ENCODE results near the gene NDUFV3. TPM values are rescaled to one million over a fixed set of nuclear protein-coding genes. Genes with fewer than 3 reads are reported as not detected.
A peak's percentile ranks its signal among the peaks of the same experiment; 100 is the strongest.
"Not testable (repeated sequence)": the region's sequence is repeated elsewhere in the genome, so short reads cannot be mapped to it uniquely, and the experiment has no call there.

NDUFV3 gene
- total RNA-seq, 4 donors from 2014 or later: 96.4 to 109 (median 97.7) TPM

DNA sequence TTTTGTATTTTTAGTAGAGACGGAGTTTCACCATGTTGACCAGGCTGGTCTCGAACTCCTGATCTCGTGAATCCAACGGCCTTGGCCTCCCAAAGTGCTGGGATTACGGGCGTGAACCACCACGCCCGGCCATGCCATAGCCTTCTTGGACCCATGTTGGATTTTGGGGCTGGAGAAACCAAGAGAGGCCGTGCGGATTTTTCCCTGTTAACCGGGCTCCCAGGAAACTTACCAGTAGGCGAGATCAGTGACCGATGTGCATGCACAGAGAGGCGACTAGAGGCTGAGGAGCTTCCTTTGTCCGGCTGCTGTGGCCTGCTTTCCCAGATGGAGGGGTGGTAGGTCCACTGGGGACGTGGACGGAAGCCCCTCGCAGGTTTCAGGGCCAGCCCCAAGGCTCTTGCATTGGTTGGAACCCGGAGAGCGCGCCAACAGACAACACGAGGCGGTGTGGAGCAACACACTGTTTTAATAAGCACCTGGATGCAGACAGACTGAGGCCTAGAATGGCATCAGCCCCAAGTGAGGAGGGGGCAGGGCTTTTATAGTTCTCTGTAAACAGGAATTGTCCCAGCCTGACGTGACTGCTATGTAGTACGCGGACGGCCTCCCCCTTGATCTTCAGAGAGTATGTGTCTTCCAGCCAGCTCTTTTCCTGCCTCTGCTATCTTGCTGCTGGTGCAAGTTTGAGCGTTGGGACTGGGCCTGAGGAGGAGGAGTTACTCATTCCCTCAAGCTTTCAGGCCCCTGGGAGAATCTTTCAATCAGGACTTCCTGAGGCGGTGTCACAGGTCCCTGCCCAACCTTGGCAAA is 32.2 kb downstream of the NDUFV3 start, which contains the start of gene ERVH48-1:
Gene ERVH48-1 (minus strand): TSS at position 517 of the 813 bp plus-strand sequence. CDS start 6,624 bp downstream, outside the sequence.
- Histone ChIP-seq H3K4me1 (peaks cover 5 to 8% of the 10 kb centered on the region in 2 donors), H3K4me3 (no peak within 1 kb of the TSS), H3K36me3 (no peaks in the 10 kb centered on the region), H3K9me3 (no peaks in the 10 kb centered on the region), H3K27ac (no peak within 1 kb of the TSS), H3K27me3 (no peaks in the 10 kb centered on the region)
- DNase-seq (peak in 1 of 2 donors; percentile 8), ATAC-seq (no peak)
- in situ Hi-C loops (cut with MboI; ENCODE audit: low sequenced_read_pairs in 4 of 4) (no loop called here), intact Hi-C loops (cut with DNase I; ENCODE audit: low total_unique reads) (no loop called here)
- TF ChIP-seq POLR2A (IDR thresholded peaks at IDR 0.05): no peak
- TF ChIP-seq, protein P1, sequence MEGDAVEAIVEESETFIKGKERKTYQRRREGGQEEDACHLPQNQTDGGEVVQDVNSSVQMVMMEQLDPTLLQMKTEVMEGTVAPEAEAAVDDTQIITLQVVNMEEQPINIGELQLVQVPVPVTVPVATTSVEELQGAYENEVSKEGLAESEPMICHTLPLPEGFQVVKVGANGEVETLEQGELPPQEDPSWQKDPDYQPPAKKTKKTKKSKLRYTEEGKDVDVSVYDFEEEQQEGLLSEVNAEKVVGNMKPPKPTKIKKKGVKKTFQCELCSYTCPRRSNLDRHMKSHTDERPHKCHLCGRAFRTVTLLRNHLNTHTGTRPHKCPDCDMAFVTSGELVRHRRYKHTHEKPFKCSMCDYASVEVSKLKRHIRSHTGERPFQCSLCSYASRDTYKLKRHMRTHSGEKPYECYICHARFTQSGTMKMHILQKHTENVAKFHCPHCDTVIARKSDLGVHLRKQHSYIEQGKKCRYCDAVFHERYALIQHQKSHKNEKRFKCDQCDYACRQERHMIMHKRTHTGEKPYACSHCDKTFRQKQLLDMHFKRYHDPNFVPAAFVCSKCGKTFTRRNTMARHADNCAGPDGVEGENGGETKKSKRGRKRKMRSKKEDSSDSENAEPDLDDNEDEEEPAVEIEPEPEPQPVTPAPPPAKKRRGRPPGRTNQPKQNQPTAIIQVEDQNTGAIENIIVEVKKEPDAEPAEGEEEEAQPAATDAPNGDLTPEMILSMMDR (IDR thresholded peaks at IDR 0.05 in 4 of 5, conservative IDR thresholded peaks at IDR 0.05 in 1 of 5): no peak

DNA sequence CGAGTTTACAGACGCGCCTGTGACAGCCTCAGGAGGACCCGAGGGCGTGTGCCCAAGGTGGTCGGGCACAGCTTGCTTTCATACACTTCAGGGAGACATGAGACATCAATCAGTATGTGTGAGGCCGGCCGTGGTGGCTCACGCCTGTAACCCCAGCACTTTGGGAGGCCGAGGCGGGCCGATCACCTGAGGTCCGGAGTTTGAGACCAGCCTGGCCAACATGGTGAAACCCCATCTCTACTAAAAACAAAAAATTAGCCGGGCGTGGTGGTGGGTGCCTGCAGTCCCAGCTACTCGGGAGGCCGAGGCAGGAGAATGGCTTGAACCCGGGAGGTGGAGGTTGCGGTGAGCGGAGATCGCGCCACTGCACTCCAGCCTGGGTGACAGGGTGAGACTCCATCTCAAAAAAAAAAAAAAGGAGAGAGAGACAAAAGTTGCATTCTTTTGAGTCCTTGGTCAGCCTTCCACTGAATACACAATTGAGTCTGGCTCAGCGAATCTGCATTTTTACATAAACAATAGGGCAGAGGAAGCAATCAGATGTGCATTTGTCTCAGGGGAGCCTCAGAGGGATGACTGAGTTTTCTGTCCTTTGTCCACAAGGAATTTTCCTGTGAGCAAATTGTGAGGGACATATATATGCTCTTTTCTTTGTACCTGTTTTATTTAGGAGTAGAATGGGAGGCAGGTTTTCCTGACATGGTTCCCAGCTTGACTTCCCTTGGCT is 34.5 kb downstream of the NDUFV3 start:
- intact Hi-C loops (cut with DNase I; ENCODE audit: low total_unique reads); H3K27ac ChIP-seq; H3K36me3 ChIP-seq; H3K27me3 ChIP-seq; H3K9me3 ChIP-seq; H3K4me1 ChIP-seq; in situ Hi-C loops (cut with MboI; ENCODE audit: low sequenced_read_pairs in 4 of 4); ATAC-seq; H3K4me3 ChIP-seq: not testable (repeated sequence)
- peak in 1 of 2 donors; percentile 8 for DNase-seq

DNA sequence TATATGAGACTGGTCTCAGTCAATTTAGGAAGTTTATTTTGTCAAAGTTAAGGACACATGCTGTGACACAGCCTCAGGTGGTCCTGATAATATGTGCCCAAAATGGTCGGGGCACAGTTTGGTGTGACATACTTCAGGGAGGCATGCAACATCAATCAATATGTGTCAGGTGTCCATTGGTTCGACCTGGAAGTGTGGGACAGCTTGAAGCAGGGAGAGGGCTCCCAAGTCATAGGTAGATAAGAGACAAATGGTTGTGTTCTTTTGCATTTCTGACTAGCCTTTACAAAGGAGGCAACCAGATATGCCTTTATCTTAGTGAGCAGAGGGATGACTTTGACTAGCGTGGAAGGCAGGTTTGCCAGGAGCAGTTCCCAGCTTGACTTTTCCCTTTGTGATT is 36.9 kb downstream of the NDUFV3 start:
- TF ChIP-seq, protein P1 (IDR thresholded peaks at IDR 0.05 in 4 of 5, conservative IDR thresholded peaks at IDR 0.05 in 1 of 5): no peak
- no peak for TF ChIP-seq POLR2A (IDR thresholded peaks at IDR 0.05)
- Histone ChIP-seq H3K4me1 (no peaks in the 10 kb centered on the region), H3K36me3 (no peaks in the 10 kb centered on the region), H3K9me3 (no peaks in the 10 kb centered on the region), H3K27me3 (no peaks in the 10 kb centered on the region), H3K27ac (no peak overlapping the region), H3K4me3 (no peak overlapping the region)
- DNase-seq (no peak), ATAC-seq (no peak)
- intact Hi-C loops (cut with DNase I; ENCODE audit: low total_unique reads): no loop called here
- in situ Hi-C loops (cut with MboI; ENCODE audit: low sequenced_read_pairs in 4 of 4): no loop called here

DNA sequence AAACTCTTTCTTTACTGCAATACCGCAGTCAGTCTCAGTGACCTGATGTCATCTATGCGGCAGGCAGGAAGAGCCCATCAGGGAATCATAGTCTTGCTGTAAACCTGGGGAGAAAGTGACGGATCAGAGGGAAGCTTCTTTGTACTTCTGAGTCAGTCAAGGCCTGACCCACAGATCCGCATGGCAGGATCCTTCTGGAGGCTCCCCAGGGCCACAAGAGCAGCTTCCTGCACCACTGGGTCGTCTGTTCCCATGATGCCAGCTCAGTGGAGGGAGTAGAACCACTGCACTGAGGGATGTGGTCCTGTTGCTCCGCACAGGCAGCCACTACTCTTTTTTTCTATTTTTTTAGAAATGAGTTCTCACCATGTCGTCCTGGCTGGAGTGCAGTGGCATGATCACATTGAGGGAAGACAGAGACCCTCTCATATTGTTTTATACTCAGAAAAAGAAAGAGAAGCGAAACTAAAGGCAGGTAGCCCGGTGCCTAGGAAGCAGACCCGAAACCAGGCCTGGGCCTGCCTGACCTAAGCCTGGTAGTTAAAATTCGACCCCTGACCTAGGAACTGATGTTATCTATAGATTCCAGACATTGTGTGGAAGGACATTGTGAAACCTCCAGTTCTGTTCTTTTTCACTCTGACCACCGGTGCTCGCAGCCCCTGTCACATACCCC is 38.6 kb downstream of the NDUFV3 start:
- no peaks in the 10 kb centered on the region for H3K9me3 ChIP-seq
- in situ Hi-C loops (cut with MboI; ENCODE audit: low sequenced_read_pairs in 4 of 4) (no loop called here), intact Hi-C loops (cut with DNase I; ENCODE audit: low total_unique reads) (no loop called here)
- TF ChIP-seq, protein P1 (IDR thresholded peaks at IDR 0.05 in 4 of 5, conservative IDR thresholded peaks at IDR 0.05 in 1 of 5): no peak
- TF ChIP-seq POLR2A (IDR thresholded peaks at IDR 0.05): no peak
- H3K27me3 ChIP-seq: no peaks in the 10 kb centered on the region
- H3K4me1 ChIP-seq: no peaks in the 10 kb centered on the region
- H3K27ac ChIP-seq: no peak overlapping the region
- H3K4me3 ChIP-seq: no peak overlapping the region
- no peaks in the 10 kb centered on the region for H3K36me3 ChIP-seq
- ATAC-seq (no peak), DNase-seq (no peak)

DNA sequence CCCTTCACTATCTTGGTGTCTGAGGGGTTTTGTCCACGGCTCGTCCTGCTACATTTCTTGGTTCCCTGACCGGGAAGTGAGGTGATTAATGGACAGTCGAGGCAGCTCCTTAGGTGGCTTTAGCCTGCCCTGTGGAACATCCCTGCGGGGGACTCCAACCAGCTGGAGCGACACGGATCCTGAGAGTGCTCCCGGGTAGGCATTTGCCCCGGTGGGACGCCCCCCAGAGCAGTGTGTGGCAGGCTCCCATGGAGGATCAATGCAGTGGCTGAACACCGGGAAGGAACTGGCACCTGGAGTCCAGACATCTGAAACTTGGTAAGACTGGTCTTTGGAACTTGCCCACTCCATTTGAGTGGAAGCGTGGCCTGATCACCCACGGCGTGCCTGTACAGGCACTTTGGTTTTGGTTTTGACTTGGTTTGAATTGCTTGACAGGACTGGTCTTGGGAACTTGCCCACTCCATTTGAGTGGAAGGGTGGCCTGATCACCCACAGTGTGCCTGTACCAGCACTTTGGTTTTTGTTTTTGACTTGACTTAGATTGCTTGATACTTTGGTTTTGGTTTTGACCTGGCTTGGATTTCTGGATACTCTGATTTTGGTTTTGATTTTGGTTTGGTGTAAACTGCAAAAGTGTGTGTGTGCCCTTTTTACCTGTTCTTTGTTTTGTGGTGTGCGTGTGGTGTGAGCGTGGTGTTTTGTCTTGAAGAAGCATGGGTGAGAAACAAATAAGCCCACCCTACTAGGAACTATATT is 39.4 kb downstream of the NDUFV3 start:
- H3K27me3 ChIP-seq; intact Hi-C loops (cut with DNase I; ENCODE audit: low total_unique reads); in situ Hi-C loops (cut with MboI; ENCODE audit: low sequenced_read_pairs in 4 of 4); H3K4me3 ChIP-seq; H3K4me1 ChIP-seq; H3K36me3 ChIP-seq; H3K9me3 ChIP-seq; H3K27ac ChIP-seq; ATAC-seq: not testable (repeated sequence)
- DNase-seq: peak in 1 of 2 donors; percentile 5

DNA sequence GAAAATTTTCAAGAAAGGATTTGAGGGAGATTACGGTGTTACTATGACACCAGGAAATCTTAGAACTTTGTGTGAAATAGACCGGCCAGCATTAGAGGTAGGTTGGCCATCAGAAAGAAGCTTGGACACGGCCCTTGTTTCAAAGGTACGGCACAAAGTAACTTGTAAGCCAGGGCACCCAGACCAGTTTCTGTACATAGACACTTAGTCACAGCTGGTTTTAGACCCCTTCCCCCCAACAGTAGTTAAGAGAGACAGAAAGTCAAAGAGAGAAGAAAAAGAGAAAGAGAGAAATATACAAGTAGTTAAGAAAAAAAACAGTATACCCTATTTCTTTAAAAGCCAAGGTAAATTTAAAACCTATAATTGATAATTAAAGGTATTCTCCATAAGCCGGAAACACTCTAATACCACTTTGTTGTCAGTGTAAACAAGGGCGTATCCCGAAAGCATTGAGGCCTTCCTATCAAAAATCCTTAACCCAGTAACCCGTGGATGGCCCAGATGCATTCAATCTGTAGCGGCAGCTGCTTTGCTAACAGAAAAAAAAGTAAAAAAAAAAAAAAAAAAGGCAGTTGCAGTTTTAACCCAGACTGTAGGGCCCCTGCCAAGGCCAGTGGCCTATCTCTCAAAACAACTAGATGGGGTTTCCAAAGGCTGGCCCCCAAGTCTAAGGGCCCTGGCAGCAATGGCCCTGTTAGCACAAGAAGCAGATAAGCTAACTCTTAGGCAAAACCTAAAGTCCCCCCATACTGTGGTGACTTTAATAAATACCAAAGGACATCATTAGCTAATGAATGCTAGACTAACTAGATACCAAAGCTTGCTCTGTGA is 40.2 kb downstream of the NDUFV3 start:
- H3K27me3 ChIP-seq; H3K4me1 ChIP-seq; in situ Hi-C loops (cut with MboI; ENCODE audit: low sequenced_read_pairs in 4 of 4); DNase-seq; ATAC-seq; H3K36me3 ChIP-seq; H3K9me3 ChIP-seq; H3K4me3 ChIP-seq; H3K27ac ChIP-seq; intact Hi-C loops (cut with DNase I; ENCODE audit: low total_unique reads): not testable (repeated sequence)

DNA sequence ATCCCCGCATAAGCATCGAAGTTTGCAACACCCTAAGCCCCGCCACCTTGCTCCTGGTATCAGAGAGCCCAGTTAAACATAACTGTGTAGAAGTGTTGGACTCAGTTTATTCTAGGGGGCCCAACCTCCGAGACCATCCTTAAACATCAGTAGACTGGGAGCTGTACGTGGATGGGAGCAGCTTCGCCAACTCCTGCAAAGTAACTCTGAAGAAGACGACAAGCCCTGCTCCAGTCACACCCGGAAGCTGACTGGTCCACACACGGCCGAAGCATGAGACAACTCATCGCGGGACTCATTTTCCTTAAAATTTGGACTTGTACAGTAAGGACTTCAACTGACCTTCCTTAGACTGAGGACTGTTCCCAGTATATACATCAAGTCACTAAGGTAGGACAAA is 40.9 kb downstream of the NDUFV3 start:
- H3K36me3 ChIP-seq; H3K4me1 ChIP-seq; ATAC-seq; H3K27me3 ChIP-seq; H3K27ac ChIP-seq; intact Hi-C loops (cut with DNase I; ENCODE audit: low total_unique reads); H3K4me3 ChIP-seq; H3K9me3 ChIP-seq; in situ Hi-C loops (cut with MboI; ENCODE audit: low sequenced_read_pairs in 4 of 4); DNase-seq: not testable (repeated sequence)
